CD14-positive monocyte (primary cell): Measurements from ENCODE around the gene OR4D1. TPM values are rescaled to one million over a fixed set of nuclear protein-coding genes. Genes with fewer than 3 reads are reported as not detected.

Experiments
- DNase-seq, 3 donors: peaks; one replicate each; pipeline ENCODE4 v3.0.0-alpha.2; 2011 to 2022
- H2AFZ ChIP-seq: 2 replicates; pipeline ENCODE4 v1.6.0; 2012; ENCODE audit warnings: mild to moderate bottlenecking, low read depth, low read length, inconsistent platforms; ENCODE audit not compliant: insufficient read depth, poor library complexity, severe bottlenecking
- H3K27ac ChIP-seq, 2 donors: 1 replicate in 1 of 2; 2 replicates in 1 of 2; pipeline ENCODE4 v1.5.1; 2012 to 2013; ENCODE audit warnings: low read length in 2 of 2, control low read depth in 1 of 2, inconsistent platforms in 1 of 2, low read depth in 1 of 2, mild to moderate bottlenecking in 1 of 2
- H3K27me3 ChIP-seq, 2 donors: one replicate each; pipeline versions ENCODE4 v1.6.0 to v1.6.1; 2011 to 2013; ENCODE audit warnings: low read length in 2 of 2; ENCODE audit not compliant: control insufficient read depth in 2 of 2, insufficient read depth in 2 of 2
- H3K36me3 ChIP-seq, 2 donors: replicated peaks in 1 of 2; 1 replicate in 1 of 2; 2 replicates in 1 of 2; pipeline versions ENCODE4 v1.5.1 to v1.6.1; 2012 to 2013; ENCODE audit warnings: low read length in 2 of 2, control low read depth in 1 of 2, inconsistent platforms in 1 of 2, mild to moderate bottlenecking in 1 of 2; ENCODE audit not compliant: insufficient read depth in 2 of 2, control insufficient read depth in 1 of 2
- H3K4me1 ChIP-seq, 2 donors: 1 replicate in 1 of 2; 2 replicates in 1 of 2; pipeline versions ENCODE4 v1.5.1 to v1.6.1; 2012 to 2013; ENCODE audit warnings: low read length in 2 of 2, control low read depth in 1 of 2, inconsistent platforms in 1 of 2, mild to moderate bottlenecking in 1 of 2, moderate library complexity in 1 of 2; ENCODE audit not compliant: insufficient read depth in 2 of 2, control insufficient read depth in 1 of 2
- H3K4me2 ChIP-seq: replicated peaks from 2 replicates; pipeline ENCODE3; 2012; ENCODE audit warnings: low read length, moderate library complexity, mild to moderate bottlenecking; ENCODE audit not compliant: poor library complexity, severe bottlenecking; ENCODE audit errors: extremely low read depth
- H3K4me3 ChIP-seq, 3 experiments: fragments of 200-600 bp in 1 of 3; sonication (generic) in 1 of 3; replicated peaks in 1 of 3; 1 replicate in 2 of 3; 2 replicates in 1 of 3; pipeline ENCODE4 v1.5.1; 2011 to 2013; ENCODE audit warnings: low read length in 3 of 3, mild to moderate bottlenecking in 3 of 3, control low read depth in 2 of 3, low read depth in 2 of 3, inconsistent platforms in 1 of 3, moderate library complexity in 1 of 3
- H3K79me2 ChIP-seq: 2 replicates; pipeline ENCODE4 v1.6.0; 2012; ENCODE audit warnings: mild to moderate bottlenecking, control low read depth, inconsistent platforms, low read length, moderate library complexity; ENCODE audit not compliant: insufficient read depth
- H3K9ac ChIP-seq: 2 replicates; pipeline ENCODE4 v1.6.0; 2017; ENCODE audit warnings: low read length, mild to moderate bottlenecking; ENCODE audit not compliant: insufficient read depth, poor library complexity, severe bottlenecking
- H3K9me3 ChIP-seq, 2 donors: replicated peaks in 1 of 2; 1 replicate in 1 of 2; 2 replicates in 1 of 2; pipeline versions ENCODE4 v1.5.1 to v1.6.1; 2012 to 2013; ENCODE audit warnings: low read length in 2 of 2, control low read depth in 1 of 2; ENCODE audit not compliant: control insufficient read depth in 1 of 2, insufficient read depth in 1 of 2
- H4K20me1 ChIP-seq: 2 replicates; pipeline ENCODE4 v1.6.0; 2012; ENCODE audit warnings: mild to moderate bottlenecking, low read length, control low read depth, moderate library complexity; ENCODE audit not compliant: insufficient read depth
- H3K27ac Mint-ChIP-seq, 7 donors: one replicate each; pipeline ENCODE4 v1.8.0; 2020; ENCODE audit warnings: mild to moderate bottlenecking in 7 of 7, mixed read lengths in 7 of 7, moderate library complexity in 6 of 7, inconsistent platforms in 2 of 7
- H3K27me3 Mint-ChIP-seq, 3 donors: one replicate each; pipeline ENCODE4 v1.8.0; 2021 to 2022; ENCODE audit warnings: low read depth in 3 of 3, mild to moderate bottlenecking in 3 of 3, mixed read lengths in 3 of 3, moderate library complexity in 3 of 3, inconsistent platforms in 1 of 3
- H3K36me3 Mint-ChIP-seq, 2 donors: one replicate each; pipeline ENCODE4 v1.8.0; 2020; ENCODE audit warnings: mixed read lengths in 2 of 2, inconsistent platforms in 1 of 2, mild to moderate bottlenecking in 1 of 2
- H3K4me1 Mint-ChIP-seq: one replicate; pipeline ENCODE4 v1.8.0; 2020; ENCODE audit warnings: mild to moderate bottlenecking, mixed read lengths
- H3K4me3 Mint-ChIP-seq, 2 donors: one replicate each; pipeline ENCODE4 v1.8.0; 2020; ENCODE audit warnings: mild to moderate bottlenecking in 2 of 2, mixed read lengths in 2 of 2, moderate library complexity in 1 of 2
- H3K9me3 Mint-ChIP-seq, 7 donors: one replicate each; pipeline ENCODE4 v1.8.0; 2020 to 2022; ENCODE audit warnings: mixed read lengths in 7 of 7, mild to moderate bottlenecking in 6 of 7, moderate library complexity in 6 of 7, inconsistent platforms in 2 of 7
- WGBS: methylation state at CpG from one replicate; pipeline ENCODE4 v1.1.5; 2013; ENCODE audit warnings: missing lambda C conversion rate; ENCODE audit not compliant: insufficient coverage; 5-methylcytosine and 5-hydroxymethylcytosine counted together
- intact Hi-C, 2 donors: fragments of 100-400 bp; cut with micrococcal nuclease; formaldehyde crosslinking; loops; one replicate each; pipeline versions ENCODE4 v1.15.0 to v1.15.1; 2023
- polyA plus RNA-seq, 3 donors: library from polyadenylated mRNA; depleted of rRNA in 1 of 3; unstranded in 2 of 3; stranded (reverse) in 1 of 3; fragments of 300-500 nt in 2 of 3; fragments of >200 nt in 1 of 3; fragmentation: Illumina TruSeq in 2 of 3; gene quantifications; 1 replicate in 2 of 3; 2 replicates in 1 of 3; pipeline ENCODE4 v1.2.3, GENCODE V29; 2012 to 2021
- TF ChIP-seq, protein P1 (sequence below): fragments of 200-600 bp; IDR thresholded peaks from one replicate; pipeline ENCODE4 v1.8.0; 2022; ENCODE audit warnings: antibody characterized with exemption, mild to moderate bottlenecking

Gene OR4D1
- polyA plus RNA-seq, 3 donors: 0.03 TPM; not detected in 2

DNA sequence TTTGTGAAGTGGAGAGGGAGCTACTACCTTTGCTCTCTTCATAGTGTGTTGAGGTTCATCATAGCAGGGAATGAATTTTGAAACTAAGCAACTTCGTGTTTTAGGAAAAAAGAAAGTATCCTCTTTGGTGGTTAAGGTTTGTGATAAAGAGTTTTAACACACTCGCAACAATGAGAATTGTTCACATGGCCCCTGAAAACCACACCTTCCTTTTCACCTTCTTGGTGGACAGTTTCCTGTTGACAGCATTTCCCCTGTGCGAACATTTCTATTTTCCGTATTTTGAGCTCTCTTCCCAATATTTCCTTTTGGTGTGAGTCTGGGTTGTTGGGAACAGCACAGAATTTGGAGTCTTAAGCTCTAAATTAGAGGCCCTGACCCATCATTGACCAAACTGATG is 22.4 kb downstream of the OR4D1 start:
- no peaks in the 10 kb centered on the region for H3K9me3 Mint-ChIP-seq
- Histone ChIP-seq H3K4me2 (no peak overlapping the region), H3K27me3 (peaks cover 16 to 24% of the 10 kb centered on the region in 2 donors), H4K20me1 (no peaks in the 10 kb centered on the region), H3K36me3 (no peaks in the 10 kb centered on the region), H3K4me1 (no peaks in the 10 kb centered on the region), H3K27ac (no peak overlapping the region), H3K9ac (no peak overlapping the region), H3K4me3 (no peak overlapping the region), H3K9me3 (no peaks in the 10 kb centered on the region), H2AFZ (no peak overlapping the region), H3K79me2 (no peaks in the 10 kb centered on the region)
- H3K27ac Mint-ChIP-seq: no peak overlapping the region
- H3K36me3 Mint-ChIP-seq: no peaks in the 10 kb centered on the region
- no CpG with 5 or more reads among the region's 4 CpGs for WGBS
- no peaks in the 10 kb centered on the region for H3K4me1 Mint-ChIP-seq
- no peak for DNase-seq
- intact Hi-C loops: no loop called here
- TF ChIP-seq, protein P1, sequence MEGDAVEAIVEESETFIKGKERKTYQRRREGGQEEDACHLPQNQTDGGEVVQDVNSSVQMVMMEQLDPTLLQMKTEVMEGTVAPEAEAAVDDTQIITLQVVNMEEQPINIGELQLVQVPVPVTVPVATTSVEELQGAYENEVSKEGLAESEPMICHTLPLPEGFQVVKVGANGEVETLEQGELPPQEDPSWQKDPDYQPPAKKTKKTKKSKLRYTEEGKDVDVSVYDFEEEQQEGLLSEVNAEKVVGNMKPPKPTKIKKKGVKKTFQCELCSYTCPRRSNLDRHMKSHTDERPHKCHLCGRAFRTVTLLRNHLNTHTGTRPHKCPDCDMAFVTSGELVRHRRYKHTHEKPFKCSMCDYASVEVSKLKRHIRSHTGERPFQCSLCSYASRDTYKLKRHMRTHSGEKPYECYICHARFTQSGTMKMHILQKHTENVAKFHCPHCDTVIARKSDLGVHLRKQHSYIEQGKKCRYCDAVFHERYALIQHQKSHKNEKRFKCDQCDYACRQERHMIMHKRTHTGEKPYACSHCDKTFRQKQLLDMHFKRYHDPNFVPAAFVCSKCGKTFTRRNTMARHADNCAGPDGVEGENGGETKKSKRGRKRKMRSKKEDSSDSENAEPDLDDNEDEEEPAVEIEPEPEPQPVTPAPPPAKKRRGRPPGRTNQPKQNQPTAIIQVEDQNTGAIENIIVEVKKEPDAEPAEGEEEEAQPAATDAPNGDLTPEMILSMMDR: no peak
- no peak overlapping the region for H3K4me3 Mint-ChIP-seq
- peaks cover 12 to 51% (median 14%) of the 10 kb centered on the region in 3 donors for H3K27me3 Mint-ChIP-seq

DNA sequence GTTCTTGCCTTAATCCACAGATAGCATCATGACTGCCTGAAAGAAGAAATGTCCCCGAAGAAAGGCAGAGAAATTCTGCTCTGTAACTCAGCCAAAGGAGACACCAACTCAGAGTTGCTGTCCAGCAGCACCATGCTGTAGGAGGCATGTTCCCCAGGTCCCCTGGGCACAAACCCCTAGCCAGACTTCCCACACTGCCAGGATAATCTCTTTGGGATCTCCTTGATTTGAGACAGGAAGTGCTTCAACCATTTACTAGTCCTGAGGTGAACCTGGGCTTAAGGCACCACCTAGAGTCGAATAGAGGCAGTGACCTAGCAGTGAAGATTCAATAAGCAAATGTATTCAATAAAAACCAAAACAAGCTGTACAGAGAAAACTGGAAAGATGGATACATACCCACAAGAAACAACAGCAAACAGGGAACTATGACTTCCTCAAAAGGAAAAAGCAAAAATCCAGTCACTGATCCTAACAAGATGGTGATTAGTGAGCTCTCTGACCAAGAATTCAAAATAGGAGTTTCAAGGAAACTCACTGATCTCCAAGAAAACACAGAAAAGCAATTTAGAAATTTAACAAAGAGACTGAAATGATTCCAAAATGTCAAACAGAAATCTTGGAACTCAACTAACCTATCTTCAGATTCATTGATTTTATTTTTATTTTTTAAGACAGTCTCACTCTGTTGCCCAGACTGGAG is 24.3 kb downstream of the OR4D1 start:
- Mint-ChIP-seq H3K4me1 (no peaks in the 10 kb centered on the region), H3K27ac (no peak overlapping the region), H3K36me3 (no peaks in the 10 kb centered on the region), H3K27me3 (peaks cover 10 to 58% (median 15%) of the 10 kb centered on the region in 3 donors), H3K9me3 (no peaks in the 10 kb centered on the region), H3K4me3 (no peak overlapping the region)
- no peak overlapping the region for H3K4me2 ChIP-seq
- no peaks in the 10 kb centered on the region for H3K36me3 ChIP-seq
- no peaks in the 10 kb centered on the region for H3K79me2 ChIP-seq
- H4K20me1 ChIP-seq: no peaks in the 10 kb centered on the region
- no peaks in the 10 kb centered on the region for H3K4me1 ChIP-seq
- intact Hi-C loops: no loop called here
- no peak overlapping the region for H2AFZ ChIP-seq
- H3K9me3 ChIP-seq: no peaks in the 10 kb centered on the region
- WGBS: 100% methylated on average over 1 of the region's 2 CpGs
- no peak overlapping the region for H3K27ac ChIP-seq
- DNase-seq: no peak
- TF ChIP-seq, protein P1: no peak
- no peak overlapping the region for H3K4me3 ChIP-seq
- peaks cover 8 to 19% of the 10 kb centered on the region in 2 donors for H3K27me3 ChIP-seq
- no peak overlapping the region for H3K9ac ChIP-seq
